Neural progenitor cell (in vitro differentiated cells): ENCODE data around the gene ANO10.

Experiments
- CTCF ChIP-seq: fragments of 200-600 bp; sonication (generic); IDR thresholded peaks from 2 replicates; pipeline ENCODE4 v1.5.1; 2017; ENCODE audit warnings: antibody characterized with exemption, mild to moderate bottlenecking
- EZH2 ChIP-seq: fragments of 200-600 bp; sonication (generic); IDR thresholded peaks from 2 replicates; pipeline ENCODE4 v1.6.1; 2017; ENCODE audit warnings: antibody characterized with exemption, mild to moderate bottlenecking, moderate library complexity
- EZH2phosphoT487 ChIP-seq: fragments of 200-600 bp; sonication (generic); IDR thresholded peaks from 2 replicates; pipeline ENCODE4 v1.6.1; 2017; ENCODE audit warnings: antibody characterized with exemption

GRCh38 chr3:43670635-43671522 lies 49.1 kb upstream of the ANO10 start:
- TF ChIP-seq CTCF (no peak), EZH2phosphoT487 (no peak), EZH2 (no peak)
